Activated CD4-positive, alpha-beta T cell treated with anti-CD3 and anti-CD28 coated beads for 48 hours (primary cell): ENCODE results near the gene FMR1.

Experiments used
- DNase-seq: peaks from one replicate; pipeline ENCODE4 v3.0.0-alpha.2; 2020

The FMR1 gene

DNA sequence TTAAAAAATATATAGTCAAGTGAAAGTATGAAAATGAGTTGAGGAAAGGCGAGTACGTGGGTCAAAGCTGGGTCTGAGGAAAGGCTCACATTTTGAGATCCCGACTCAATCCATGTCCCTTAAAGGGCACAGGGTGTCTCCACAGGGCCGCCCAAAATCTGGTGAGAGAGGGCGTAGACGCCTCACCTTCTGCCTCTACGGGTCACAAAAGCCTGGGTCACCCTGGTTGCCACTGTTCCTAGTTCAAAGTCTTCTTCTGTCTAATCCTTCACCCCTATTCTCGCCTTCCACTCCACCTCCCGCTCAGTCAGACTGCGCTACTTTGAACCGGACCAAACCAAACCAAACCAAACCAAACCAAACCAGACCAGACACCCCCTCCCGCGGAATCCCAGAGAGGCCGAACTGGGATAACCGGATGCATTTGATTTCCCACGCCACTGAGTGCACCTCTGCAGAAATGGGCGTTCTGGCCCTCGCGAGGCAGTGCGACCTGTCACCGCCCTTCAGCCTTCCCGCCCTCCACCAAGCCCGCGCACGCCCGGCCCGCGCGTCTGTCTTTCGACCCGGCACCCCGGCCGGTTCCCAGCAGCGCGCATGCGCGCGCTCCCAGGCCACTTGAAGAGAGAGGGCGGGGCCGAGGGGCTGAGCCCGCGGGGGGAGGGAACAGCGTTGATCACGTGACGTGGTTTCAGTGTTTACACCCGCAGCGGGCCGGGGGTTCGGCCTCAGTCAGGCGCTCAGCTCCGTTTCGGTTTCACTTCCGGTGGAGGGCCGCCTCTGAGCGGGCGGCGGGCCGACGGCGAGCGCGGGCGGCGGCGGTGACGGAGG, at the start of gene FMR1:
Gene FMR1 (plus strand): TSS at position 728 of the 831 bp plus-strand sequence. CDS start 261 bp downstream, outside the sequence.
- DNase-seq, result peak; percentile 94

DNA sequence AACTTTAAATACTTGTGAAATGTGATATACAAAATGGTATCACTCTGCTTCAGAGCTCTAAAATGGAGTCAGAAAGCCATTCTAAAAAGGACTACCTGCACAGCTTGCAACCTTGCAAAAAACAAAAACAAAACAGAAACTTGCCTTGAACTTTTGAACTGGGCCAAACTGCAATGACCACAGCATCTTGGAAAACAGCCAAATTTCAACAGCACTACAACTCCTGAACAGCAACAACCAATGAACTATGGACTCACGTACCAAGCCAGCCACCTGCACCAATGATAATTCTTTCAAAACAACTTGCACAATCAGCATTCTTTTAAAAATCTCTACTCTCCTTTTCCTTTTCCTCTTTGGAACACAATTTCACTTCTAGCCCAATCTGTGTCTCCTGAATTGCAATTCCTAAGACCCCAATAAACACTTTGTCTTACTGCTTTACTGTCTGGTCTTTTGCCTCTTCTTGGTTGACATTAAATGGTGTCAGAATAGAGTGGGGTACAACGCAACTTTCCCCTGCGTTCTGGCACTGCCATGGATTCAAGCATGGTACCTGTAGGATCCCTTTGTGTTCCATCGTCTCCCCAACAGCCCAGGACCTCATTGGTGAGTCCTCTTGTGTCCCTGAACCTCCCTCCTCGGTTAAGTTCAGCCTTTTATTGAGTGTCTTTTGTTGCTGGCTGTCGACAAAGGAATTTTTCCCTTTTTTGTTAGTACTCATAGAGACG, 35.7 kb upstream of the FMR1 start:
- DNase-seq, result no peak

DNA sequence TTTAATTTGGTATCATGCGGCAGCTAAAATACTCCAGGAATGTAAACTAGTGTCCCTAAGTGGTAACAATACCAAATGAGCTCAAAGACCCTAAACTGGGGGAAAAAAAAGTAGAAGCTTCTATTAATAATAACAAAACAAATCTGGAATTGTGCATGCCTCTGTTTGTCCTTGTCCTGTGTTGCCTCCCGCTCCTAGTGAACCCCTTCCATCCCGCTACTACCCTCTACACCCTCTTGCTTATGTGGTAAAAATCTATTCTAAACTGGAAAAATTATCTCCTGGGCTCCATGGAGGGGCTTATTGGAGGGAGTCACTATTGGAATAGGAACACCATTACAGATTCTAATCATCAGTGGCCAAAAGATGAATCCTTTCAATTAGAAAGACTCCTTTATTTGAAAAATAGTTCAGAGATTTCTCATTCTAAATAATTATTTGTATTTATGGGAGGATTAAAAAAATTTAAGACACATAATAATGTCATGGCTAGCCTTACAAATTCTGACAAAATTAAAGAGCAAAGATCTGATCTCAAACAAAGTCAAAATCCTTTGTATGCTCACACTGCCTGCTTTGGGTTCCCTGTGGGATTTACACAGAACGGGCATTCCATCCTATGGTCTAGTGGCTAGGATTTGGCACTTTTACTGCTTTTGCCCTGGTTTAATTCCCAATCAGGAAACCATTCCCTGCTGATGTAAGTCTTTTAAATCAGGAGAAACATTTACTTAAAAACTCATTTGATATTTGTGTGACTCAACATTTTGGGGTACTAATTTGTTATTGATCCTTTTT, 34.7 kb upstream of the FMR1 start:
- no peak for DNase-seq

DNA sequence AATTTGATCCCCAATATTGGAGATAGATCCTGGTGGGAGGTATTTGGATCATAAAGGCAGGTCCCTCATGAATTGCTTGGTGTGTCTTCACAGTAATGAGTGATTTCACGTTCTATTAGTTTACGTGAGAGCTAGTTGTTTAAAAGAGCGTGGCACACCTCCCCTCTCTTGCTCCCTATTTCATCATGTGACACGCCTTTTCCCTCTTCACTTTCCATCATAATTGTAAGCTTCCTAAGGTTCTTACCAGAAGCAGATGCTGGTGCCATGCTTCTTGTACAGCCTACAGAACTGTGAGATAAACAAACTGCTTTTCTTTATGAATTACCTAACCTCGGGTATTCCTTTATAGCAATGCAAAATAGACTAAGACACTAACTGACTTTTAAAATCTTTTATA, 34.0 kb upstream of the FMR1 start:
- DNase-seq, result no peak

DNA sequence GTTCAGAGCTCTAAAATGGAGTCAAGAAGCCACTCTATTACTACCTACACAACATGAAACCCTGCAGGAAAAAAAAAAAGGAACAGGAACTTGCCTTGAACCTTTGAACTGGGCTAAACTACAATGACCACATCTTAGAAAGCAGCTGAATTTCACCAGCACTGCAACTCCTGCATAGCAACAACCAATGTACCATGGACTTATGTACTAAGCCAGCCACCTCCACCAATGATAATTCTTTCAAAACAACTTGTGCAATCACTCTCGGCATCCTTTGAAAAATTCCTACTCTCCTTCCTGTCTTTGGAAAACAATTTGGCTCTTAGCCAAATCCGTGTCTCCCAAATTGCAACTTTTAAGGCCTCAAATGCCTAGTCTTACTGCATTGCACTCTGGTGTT, 26.8 kb upstream of the FMR1 start:
- DNase-seq, result no peak

DNA sequence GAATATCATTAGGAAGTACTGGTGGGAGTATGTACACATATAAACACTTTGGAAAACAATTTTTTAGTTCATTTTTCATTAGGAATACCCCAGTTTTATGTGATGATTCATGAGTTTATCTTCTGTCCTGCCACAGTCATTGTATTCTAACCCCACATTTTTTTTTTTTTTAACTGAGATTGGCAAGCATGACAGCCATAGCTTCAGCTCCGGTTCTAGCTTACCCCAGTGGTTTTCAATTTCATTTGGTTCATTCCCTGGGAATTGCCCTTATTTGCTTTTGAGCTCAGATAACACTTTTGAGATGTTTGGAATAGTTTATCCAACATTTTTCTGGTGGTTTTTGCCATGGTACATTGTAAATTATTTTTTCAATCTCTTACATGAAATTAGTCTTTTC, 21.0 kb upstream of the FMR1 start:
- no peak for DNase-seq

DNA sequence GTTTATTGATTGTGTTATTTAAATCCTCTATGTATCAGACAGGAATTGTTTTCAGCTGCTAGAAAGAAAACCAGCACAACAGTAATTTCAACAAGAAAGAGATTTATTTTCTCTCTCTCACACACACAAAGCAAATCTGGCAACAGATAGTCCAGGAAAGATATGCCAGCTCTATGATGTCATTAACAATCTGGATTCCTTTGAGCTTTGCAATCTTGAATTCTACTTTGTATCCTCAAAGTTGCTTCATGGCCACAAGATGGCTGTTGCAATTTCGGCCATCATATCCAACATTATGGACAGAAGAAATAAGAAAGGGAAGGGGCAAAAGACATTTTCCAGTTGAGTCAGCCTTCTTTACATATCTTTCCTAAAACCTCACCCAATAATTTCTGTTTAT, 19.8 kb upstream of the FMR1 start:
- DNase-seq, result no peak

DNA sequence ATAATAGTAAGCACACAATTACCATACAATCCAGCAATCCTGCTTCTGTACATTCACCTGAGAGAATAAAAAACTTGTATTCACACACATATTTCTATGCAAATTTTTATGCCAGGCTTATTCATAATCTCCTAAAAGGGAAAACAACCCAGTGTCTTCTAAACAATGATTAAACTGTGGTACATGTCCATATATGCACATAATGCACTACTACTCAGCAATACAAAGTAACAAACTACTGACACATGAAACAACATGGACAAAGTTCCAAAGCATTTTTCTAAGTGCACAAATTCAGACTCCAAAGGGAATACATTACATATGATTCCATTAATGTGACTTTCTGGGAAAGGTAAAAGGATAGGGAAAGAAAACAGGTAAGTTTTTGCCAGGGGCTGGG, 18.0 kb upstream of the FMR1 start:
- DNase-seq, result no peak

DNA sequence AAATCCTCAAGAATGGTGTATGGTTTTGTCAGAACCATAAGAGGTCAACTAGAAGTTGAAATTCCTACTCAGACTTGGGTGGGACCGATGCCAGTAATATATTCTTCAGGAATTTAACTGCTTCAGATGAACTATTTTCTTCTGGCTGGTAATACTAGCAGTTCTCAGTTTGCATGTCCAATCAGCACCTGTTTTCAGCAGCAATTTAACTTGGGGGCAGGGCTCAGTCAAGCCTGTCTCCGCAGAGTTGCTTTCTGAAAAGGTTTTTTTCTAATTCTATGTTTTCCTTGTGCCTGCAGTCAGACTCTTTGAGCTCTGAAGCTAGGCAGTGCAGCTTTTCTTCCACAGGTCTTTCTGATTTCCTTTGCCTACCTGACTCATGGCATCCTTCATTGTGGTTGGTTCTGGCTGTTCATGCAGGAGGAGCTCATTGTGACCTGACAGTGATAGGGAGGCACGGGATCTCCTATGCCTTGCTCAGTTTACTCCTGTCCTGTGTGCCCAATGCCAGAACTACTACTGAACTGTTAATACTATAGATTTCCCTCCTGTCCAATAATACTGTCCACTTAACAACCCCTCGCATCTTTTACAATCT, 17.3 kb upstream of the FMR1 start:
- no peak for DNase-seq

DNA sequence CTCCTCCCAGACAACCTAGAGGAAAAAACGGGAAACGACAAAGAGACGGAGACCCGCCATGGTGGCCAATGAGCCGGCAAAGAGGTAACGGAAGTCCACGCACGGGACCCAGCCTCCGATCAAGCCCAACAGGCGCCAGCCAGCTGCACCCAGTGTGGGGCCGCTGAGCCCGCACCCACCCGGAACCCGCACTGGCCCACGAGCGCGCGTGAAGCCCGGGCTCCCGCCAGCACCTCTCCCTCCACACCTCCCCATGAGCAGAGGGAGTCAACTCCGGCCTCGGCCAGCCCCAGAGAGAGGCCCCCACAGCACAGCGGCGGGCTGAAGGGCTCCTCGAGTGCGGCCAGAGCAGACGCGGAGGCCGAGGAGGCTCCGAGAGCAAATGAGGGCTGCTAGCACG, 14.6 kb upstream of the FMR1 start:
- DNase-seq, result no peak

DNA sequence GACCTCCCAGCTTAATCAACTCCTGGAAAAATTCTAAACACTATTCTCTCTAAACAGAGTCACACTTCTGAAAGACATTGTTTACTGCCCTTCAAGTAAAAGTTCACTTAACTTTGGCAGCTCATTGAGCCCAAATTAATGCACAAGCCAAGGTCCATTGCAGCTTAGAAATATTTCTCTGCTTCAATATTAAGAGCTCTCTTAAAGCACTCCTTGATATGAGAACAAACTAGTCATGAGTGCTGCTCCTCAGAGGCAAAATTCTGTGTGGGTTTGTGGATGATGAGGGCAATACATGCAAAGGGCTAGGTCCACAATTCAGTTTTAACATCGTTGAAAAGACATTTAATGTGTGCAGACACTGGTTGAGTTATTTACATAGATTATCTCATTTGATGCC, 12.8 kb upstream of the FMR1 start:
- no peak for DNase-seq

DNA sequence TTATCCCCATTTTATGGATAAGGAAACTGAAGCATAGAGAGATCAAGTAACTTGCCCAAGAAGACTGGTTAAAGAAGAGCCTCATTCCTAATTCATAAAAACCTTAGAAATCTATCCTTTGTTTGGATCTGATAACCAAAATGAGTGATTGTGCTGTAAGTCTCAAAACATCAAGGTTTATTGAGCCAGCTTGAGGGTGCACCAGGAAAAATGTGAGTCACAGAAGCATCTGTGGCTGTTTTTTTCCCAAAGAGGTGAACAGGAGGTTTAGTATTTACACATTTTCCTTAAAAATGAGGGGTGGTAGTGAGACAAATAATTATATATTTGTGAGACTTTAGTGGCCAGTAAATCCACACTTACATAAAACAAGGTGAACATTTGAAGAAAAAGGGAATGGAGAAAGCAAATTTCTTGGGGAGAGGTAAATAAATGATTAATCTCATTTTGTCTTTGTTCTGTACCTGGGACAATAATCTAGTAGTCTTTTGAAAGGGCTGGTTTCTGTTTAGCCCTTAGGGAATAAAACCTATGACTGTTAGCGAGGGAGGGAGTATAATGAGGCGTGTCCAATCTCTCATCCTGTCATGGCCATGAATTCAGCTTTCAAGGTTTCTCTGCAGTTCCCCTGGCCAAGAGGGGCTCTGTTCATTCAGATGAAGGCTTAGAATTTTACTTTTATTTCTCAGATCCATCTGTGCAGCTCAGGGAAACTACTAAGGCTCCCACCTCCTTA, 12.2 kb upstream of the FMR1 start:
- no peak for DNase-seq

DNA sequence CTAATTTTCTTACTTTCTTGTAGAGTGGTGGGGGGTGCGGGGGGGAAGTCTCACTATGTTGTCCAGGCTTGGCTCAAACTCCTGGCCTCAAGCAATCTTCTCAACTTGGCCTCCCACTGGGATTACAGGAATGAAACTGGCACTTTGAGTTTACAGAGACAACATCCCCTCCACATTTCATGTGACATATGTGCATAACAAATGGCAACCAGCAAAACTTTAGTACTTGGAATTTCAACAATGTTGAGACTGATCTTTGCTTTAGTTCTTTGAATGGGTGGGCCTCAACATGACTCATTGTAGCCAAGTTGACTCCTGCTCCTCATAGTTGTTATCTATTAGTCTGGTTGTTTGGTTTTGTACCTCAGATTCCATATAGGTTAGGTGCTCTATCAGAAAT, 11.4 kb upstream of the FMR1 start:
- no peak for DNase-seq

DNA sequence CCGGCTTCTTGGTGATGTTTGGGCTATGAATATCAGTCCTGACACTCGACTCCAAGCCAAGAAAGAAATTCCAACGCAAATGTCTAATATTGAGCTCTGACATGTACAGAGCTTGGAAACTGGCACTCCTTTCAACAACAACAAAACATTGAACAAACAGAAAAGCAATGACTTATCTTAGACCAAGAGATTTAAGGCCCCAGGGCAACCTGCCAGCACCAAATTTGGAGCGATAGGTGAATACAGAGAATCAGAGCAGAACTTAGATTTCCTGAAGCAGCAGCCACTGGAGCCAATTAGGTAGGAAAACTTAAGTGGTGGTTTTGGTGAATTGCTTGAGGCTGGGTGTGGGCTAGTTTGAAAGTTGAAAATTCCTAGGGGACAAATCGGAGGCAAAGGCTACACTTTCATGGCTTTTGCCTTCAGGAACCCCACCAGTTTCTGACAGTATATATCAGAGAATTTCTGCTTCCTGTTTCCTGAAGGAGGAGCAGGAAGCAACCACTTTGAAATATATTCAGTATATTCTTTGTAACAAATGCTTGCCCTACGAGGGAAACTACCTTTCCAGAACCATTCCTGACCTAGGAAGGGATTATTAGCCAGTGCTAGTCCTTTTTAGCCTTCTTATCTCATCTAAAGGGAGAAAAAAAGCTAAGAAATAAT, 10.1 kb upstream of the FMR1 start:
- DNase-seq, result no peak

DNA sequence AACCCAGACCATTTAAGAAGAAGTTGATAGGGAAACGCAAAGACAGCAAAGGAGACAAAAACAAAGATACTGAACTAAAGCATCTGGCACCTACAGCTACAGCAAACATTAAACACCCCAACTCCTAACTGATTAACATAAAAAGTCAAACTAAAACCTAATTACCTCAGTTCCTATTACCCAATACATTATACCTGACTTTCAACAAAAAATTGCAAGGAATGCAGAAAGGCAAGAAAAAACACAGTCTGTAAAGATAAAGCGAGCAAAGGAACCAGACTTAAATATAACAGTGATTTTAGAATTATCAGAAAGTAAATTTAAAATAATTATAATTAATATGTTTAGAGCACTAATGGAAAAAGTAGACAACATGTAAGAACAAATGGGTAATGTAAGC, 9.4 kb upstream of the FMR1 start:
- DNase-seq, result no peak

DNA sequence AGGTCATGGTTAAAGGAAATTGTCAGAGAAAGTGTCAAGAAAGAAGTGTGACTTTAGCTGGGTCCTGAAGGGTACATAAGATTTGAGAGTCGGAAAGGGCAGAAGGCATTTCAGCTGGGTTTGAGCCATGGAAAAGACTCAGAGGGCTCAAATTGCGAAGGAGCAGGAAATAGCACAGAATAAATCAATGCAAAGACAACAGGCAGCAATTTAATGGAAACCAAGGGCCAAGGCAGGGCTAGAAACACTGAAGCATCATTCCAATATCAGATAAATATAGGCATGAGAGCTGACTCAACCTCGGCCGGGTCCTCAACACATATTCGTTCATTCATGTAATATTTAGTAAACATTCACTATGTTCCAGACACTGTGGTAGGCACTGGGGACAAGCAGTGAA, 3.6 kb upstream of the FMR1 start:
- no peak for DNase-seq

DNA sequence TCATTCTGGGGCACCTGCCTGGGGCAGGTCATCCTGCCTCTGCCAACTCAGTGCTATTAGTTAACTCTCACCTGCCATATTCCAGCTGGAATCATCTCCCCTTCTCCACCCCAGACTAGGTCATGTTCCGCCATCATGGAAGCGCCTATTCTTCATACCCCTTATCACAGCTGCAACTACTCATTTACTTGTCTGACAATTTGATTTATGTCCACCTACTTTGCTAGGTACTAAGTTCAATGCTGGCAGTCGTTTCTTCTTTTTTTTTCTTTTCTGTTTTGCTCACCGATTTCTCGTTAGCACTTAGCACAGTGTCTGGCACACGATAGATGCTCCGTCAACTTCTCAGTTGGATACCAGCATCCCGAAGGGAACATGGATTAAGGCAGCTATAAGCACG, 1.1 kb upstream of the FMR1 start:
- DNase-seq, result no peak

DNA sequence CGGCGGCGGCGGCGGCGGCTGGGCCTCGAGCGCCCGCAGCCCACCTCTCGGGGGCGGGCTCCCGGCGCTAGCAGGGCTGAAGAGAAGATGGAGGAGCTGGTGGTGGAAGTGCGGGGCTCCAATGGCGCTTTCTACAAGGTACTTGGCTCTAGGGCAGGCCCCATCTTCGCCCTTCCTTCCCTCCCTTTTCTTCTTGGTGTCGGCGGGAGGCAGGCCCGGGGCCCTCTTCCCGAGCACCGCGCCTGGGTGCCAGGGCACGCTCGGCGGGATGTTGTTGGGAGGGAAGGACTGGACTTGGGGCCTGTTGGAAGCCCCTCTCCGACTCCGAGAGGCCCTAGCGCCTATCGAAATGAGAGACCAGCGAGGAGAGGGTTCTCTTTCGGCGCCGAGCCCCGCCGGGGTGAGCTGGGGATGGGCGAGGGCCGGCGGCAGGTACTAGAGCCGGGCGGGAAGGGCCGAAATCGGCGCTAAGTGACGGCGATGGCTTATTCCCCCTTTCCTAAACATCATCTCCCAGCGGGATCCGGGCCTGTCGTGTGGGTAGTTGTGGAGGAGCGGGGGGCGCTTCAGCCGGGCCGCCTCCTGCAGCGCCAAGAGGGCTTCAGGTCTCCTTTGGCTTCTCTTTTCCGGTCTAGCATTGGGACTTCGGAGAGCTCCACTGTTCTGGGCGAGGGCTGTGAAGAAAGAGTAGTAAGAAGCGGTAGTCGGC, 528 bp downstream of the FMR1 start:
- peak; percentile 38 for DNase-seq

DNA sequence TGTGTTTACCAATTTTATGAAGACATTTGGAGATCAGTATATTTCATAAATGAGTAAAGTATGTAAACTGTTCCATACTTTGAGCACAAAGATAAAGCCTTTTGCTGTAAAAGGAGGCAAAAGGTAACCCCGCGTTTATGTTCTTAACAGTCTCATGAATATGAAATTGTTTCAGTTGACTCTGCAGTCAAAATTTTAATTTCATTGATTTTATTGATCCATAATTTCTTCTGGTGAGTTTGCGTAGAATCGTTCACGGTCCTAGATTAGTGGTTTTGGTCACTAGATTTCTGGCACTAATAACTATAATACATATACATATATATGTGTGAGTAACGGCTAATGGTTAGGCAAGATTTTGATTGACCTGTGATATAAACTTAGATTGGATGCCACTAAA, 1.9 kb downstream of the FMR1 start:
- no peak for DNase-seq

DNA sequence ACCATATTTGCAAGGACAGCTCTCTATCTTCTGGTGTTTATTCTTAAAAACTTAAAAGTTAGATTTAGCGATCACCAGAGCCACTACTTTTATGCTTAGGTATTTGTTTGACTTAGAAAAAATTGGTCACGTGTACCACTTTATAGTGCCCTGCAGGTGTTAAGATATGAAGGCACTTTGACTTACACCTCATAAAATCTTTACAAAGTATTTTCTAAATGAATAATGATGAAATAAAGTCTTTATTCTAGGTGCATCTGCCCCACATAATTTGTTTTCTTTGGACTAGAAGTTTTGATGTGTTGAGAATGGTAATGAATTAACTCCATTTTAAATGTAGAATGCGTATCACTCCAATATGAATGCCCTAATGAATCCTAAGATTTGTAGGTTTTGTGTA, 2.9 kb downstream of the FMR1 start:
- no peak for DNase-seq

DNA sequence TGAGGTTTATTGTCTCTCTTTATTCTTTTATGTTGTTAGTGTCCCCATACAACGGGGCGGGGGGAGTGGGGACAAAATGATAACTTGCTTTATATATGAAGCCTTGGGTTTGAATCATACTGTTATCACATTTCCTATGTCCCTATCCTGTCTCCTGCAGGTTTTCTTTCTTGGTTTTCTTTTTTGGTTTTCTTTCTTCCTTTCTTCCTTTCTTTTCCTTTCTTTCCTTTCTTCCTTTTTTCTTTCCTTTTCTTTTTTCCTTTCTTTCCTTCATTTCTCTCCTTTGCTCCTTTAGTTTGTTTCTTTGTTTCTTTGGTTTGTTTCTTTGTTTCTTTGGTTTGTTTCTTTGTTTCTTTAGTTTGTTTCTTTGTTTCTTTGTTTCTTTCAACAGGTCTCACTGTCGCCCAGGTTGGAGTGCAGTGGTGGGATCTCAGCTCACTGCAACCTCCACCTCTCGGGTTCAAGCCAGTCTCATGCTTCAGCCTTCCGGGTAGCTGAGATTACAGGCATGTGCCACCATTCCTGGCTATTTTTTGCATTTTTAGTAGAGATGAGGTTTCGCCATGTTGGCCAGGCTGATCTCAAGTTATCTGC, 4.8 kb downstream of the FMR1 start:
- no peak for DNase-seq
